ENCODE data around the gene RHBDL2. TPM values are rescaled to one million over a fixed set of nuclear protein-coding genes. Genes with fewer than 3 reads are reported as not detected.

Gene RHBDL2
- total RNA-seq, 1 donor from 2014 or later = 0.32 TPM

GRCh38 chr1:38898653-38899230, 42.9 kb downstream of the RHBDL2 start:
- intact Hi-C loops (cut with DNase I) = no loop called here
- H3K27me3 ChIP-seq (ENCODE audit: low read depth) = no peaks in the 10 kb centered on the region
- H3K4me1 ChIP-seq = no peaks in the 10 kb centered on the region
- no peaks in the 10 kb centered on the region for H3K36me3 ChIP-seq
- H3K27ac ChIP-seq = no peak overlapping the region
- ATAC-seq (no peak), DNase-seq (no peak)
- no peaks in the 10 kb centered on the region for H3K9me3 ChIP-seq
- H3K4me3 ChIP-seq = no peak overlapping the region
- TF ChIP-seq, protein P1, sequence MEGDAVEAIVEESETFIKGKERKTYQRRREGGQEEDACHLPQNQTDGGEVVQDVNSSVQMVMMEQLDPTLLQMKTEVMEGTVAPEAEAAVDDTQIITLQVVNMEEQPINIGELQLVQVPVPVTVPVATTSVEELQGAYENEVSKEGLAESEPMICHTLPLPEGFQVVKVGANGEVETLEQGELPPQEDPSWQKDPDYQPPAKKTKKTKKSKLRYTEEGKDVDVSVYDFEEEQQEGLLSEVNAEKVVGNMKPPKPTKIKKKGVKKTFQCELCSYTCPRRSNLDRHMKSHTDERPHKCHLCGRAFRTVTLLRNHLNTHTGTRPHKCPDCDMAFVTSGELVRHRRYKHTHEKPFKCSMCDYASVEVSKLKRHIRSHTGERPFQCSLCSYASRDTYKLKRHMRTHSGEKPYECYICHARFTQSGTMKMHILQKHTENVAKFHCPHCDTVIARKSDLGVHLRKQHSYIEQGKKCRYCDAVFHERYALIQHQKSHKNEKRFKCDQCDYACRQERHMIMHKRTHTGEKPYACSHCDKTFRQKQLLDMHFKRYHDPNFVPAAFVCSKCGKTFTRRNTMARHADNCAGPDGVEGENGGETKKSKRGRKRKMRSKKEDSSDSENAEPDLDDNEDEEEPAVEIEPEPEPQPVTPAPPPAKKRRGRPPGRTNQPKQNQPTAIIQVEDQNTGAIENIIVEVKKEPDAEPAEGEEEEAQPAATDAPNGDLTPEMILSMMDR (IDR thresholded peaks at IDR 0.05) = no peak

DNA sequence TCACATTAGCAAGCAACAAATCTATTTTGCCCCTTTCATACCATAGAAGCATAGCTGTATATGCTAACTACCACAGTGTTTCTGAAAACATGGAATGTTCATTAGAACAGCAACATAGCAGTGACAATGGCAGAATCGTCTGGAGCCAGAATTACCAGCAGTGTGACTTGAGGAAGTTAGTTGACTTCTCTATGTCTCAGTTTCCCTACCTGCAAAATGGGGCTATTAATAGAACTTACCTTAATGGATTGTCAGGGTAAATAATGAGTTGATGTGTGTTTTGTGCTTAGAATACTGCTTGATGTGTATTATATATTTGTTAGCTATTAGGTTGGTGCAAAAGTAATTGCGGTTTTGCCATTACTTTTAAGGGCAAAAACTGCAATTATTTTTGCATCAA, 45.5 kb downstream of the RHBDL2 start:
- intact Hi-C loops (cut with DNase I) = no loop called here
- H3K9me3 ChIP-seq = no peaks in the 10 kb centered on the region
- no peak for DNase-seq
- H3K27me3 ChIP-seq (ENCODE audit: low read depth) = no peaks in the 10 kb centered on the region
- H3K4me3 ChIP-seq = no peak overlapping the region
- no peak for ATAC-seq
- no peak overlapping the region for H3K27ac ChIP-seq
- H3K4me1 ChIP-seq = no peaks in the 10 kb centered on the region
- H3K36me3 ChIP-seq = no peaks in the 10 kb centered on the region
- TF ChIP-seq, protein P1 (IDR thresholded peaks at IDR 0.05) = no peak

GRCh38 chr1:38892976-38893375, 48.7 kb downstream of the RHBDL2 start:
- TF ChIP-seq, protein P1 (IDR thresholded peaks at IDR 0.05) = no peak
- no peaks in the 10 kb centered on the region for H3K9me3 ChIP-seq
- DNase-seq = no peak
- ATAC-seq = no peak
- intact Hi-C loops (cut with DNase I) = no loop called here
- H3K4me1 ChIP-seq = no peaks in the 10 kb centered on the region
- H3K4me3 ChIP-seq = no peak overlapping the region
- H3K27ac ChIP-seq = no peak overlapping the region
- no peaks in the 10 kb centered on the region for H3K36me3 ChIP-seq
- no peaks in the 10 kb centered on the region for H3K27me3 ChIP-seq (ENCODE audit: low read depth)

DNA sequence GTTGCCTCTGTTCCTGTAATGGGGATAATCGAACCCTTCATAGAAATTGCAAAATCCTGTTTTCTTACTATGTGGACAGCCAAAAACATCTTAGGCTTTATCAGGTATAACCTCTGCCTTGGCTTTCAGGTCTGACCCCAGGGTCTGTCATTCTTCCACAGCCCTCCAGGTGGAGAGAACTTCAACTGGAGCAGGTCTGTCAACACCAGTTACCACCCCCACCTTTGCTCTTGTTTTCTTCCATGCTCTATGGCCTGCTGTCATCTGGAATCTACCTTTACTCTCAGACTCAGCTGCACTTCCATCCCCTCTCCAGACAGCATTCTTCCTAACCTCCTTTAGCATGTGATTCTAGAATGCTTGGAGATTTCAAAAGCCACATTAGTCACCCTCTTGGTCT, 49.9 kb downstream of the RHBDL2 start:
- H3K9me3 ChIP-seq = no peaks in the 10 kb centered on the region
- no peaks in the 10 kb centered on the region for H3K27me3 ChIP-seq (ENCODE audit: low read depth)
- intact Hi-C loops (cut with DNase I) = no loop called here
- H3K4me3 ChIP-seq = no peak overlapping the region
- no peaks in the 10 kb centered on the region for H3K36me3 ChIP-seq
- no peaks in the 10 kb centered on the region for H3K4me1 ChIP-seq
- DNase-seq (no peak), ATAC-seq (no peak)
- TF ChIP-seq, protein P1 (IDR thresholded peaks at IDR 0.05) = no peak
- H3K27ac ChIP-seq = no peak overlapping the region

- no peaks in the 10 kb centered on the region for H3K27me3 ChIP-seq (ENCODE audit: low read depth)
- TF ChIP-seq, protein P1 (IDR thresholded peaks at IDR 0.05) = no peak
- H3K36me3 ChIP-seq = no peaks in the 10 kb centered on the region
- no peaks in the 10 kb centered on the region for H3K9me3 ChIP-seq
- H3K27ac ChIP-seq = no peak overlapping the region
- intact Hi-C loops (cut with DNase I) = no loop called here
- H3K4me1 ChIP-seq = no peaks in the 10 kb centered on the region
- ATAC-seq (no peak), DNase-seq (no peak)
- no peak overlapping the region for H3K4me3 ChIP-seq
These were observed 52.0 kb downstream of the RHBDL2 start for GRCh38 chr1:38889589-38889988.
